Measurements from ENCODE around the gene DUSP22.

DNA sequence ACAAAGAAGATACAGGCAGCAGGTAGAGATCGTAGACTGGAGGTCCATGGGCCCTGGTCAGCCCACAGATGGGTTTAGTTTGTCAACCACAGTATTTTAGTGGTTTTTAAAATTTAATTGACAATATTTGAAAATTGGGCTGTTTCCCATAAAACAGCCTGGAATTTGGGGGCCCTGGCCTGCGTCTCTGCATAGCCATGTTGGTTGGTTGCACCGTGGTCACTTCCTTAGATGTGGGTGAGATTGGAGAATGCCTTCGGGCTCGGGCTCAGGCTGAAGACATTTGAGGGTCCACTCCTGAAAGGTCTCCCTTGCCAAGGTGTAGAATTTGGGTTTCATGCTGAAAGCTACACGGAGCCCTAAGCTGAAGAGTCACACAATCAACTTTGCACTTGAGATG, 7.7 kb downstream of the DUSP22 start:
- TF ChIP-seq POLR2A (IDR thresholded peaks at IDR 0.05) (no peak), EP300 (IDR thresholded peaks at IDR 0.05) (no peak)
- TF ChIP-seq, protein P1, sequence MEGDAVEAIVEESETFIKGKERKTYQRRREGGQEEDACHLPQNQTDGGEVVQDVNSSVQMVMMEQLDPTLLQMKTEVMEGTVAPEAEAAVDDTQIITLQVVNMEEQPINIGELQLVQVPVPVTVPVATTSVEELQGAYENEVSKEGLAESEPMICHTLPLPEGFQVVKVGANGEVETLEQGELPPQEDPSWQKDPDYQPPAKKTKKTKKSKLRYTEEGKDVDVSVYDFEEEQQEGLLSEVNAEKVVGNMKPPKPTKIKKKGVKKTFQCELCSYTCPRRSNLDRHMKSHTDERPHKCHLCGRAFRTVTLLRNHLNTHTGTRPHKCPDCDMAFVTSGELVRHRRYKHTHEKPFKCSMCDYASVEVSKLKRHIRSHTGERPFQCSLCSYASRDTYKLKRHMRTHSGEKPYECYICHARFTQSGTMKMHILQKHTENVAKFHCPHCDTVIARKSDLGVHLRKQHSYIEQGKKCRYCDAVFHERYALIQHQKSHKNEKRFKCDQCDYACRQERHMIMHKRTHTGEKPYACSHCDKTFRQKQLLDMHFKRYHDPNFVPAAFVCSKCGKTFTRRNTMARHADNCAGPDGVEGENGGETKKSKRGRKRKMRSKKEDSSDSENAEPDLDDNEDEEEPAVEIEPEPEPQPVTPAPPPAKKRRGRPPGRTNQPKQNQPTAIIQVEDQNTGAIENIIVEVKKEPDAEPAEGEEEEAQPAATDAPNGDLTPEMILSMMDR (IDR thresholded peaks at IDR 0.05): no peak

Measured in stomach (tissue), 4 donors.